GM12878 (cell line): ENCODE measurements around the gene DEFB116. TPM values are rescaled to one million over a fixed set of nuclear protein-coding genes. Genes with fewer than 3 reads are reported as not detected.

Source experiments
- ATAC-seq: fragments of 200-7000 bp; cut with Tn5 transposase; 3 replicates; pipeline ENCODE4 v1.9.1; 2020; ENCODE audit warnings: mild to moderate bottlenecking, moderate library complexity
- BruUV-seq: library from RNA; stranded (reverse); fragments of 400-500 nt; replicated peaks from 2 replicates; lab custom pipeline; 2021; lab: Mats Ljungman, UMichigan
- CTCF ChIA-PET: fragments of 300-600 bp; sonication (Branson Sonifier 250); formaldehyde crosslinking; extraction: SDS; loops from one replicate; lab custom pipeline; 2021; ENCODE audit warnings: inconsistent platforms; lab: Yijun Ruan, JAX
- POLR2A ChIA-PET: fragments of 350-600 bp; formaldehyde crosslinking; extraction: SDS; loops from one replicate; lab custom pipeline; 2021; ENCODE audit warnings: inconsistent platforms; lab: Charles Lee
- RAD21 ChIA-PET: fragments of 300-600 bp; sonication (Branson Sonifier 250); formaldehyde crosslinking; loops from one replicate; lab custom pipeline; 2023; ENCODE audit warnings: antibody characterized with exemption; ENCODE audit not compliant: unreplicated experiment; lab: Charles Lee
- SMC1A ChIA-PET: fragments of 300-600 bp; sonication (Branson Sonifier 250); formaldehyde crosslinking; loops from one replicate; lab custom pipeline; 2023; ENCODE audit not compliant: unreplicated experiment, uncharacterized antibody; lab: Charles Lee
- DNase-seq: peaks from one replicate; pipeline ENCODE4 v3.0.0-alpha.2; 2011; ENCODE audit warnings: low read depth, low spot score
- FAIRE-seq: peaks from 3 replicates; lab custom pipeline; 2011; peaks lifted over from hg19 to GRCh38; lab: Jason Lieb, UNC
- H2AFZ ChIP-seq: 2 replicates; pipeline ENCODE4 v1.6.0; 2011; ENCODE audit warnings: low read depth, low read length, control low read depth; ENCODE audit not compliant: control insufficient read depth
- H3K27ac ChIP-seq: 2 replicates; pipeline ENCODE4 v1.5.1; 2011; ENCODE audit warnings: control low read depth; ENCODE audit not compliant: control insufficient read depth, insufficient read depth
- H3K27me3 ChIP-seq, 2 experiments: replicated peaks in 1 of 2; 2 replicates each; pipeline versions ENCODE4 v1.6.0 to v1.6.1; 2011; ENCODE audit warnings: low read length in 1 of 2; ENCODE audit not compliant: control insufficient read depth in 2 of 2, insufficient read depth in 2 of 2
- H3K36me3 ChIP-seq, 2 experiments: 2 replicates each; pipeline ENCODE4 v1.5.1; 2011; ENCODE audit warnings: low read length in 1 of 2; ENCODE audit not compliant: control insufficient read depth in 2 of 2, insufficient read depth in 2 of 2
- H3K4me1 ChIP-seq: 2 replicates; pipeline ENCODE4 v1.6.1; 2011; ENCODE audit warnings: mild to moderate bottlenecking, low read length, moderate library complexity, mixed read lengths; ENCODE audit not compliant: control insufficient read depth, insufficient read depth
- H3K4me2 ChIP-seq: 2 replicates; pipeline ENCODE4 v1.6.0; 2011; ENCODE audit warnings: control low read depth; ENCODE audit not compliant: control insufficient read depth, insufficient read depth
- H3K4me3 ChIP-seq: fragments of 200-600 bp; sonication (generic); 2 replicates; pipeline ENCODE4 v1.5.1; 2016
- H3K79me2 ChIP-seq: 2 replicates; pipeline ENCODE4 v1.6.0; 2011; ENCODE audit warnings: low read length; ENCODE audit not compliant: control insufficient read depth, insufficient read depth
- H3K9ac ChIP-seq: 2 replicates; pipeline ENCODE4 v1.8.0; 2011; ENCODE audit warnings: low read length, control low read depth, mixed read lengths; ENCODE audit not compliant: control insufficient read depth, insufficient read depth
- H3K9me3 ChIP-seq: replicated peaks from 3 replicates; pipeline ENCODE4 v1.5.1; 2011; ENCODE audit warnings: mild to moderate bottlenecking, low read length; ENCODE audit not compliant: control insufficient read depth, insufficient read depth
- H4K20me1 ChIP-seq: 2 replicates; pipeline ENCODE4 v1.6.0; 2011; ENCODE audit not compliant: control insufficient read depth, insufficient read depth
- ATF7 ChIP-seq: fragments of 450-650 bp; IDR thresholded peaks from 2 replicates; pipeline ENCODE4 v1.6.1; 2016; ENCODE audit warnings: low read depth, mild to moderate bottlenecking
- BCL11A ChIP-seq: IDR thresholded peaks from 2 replicates; pipeline ENCODE4 v1.6.1; 2011; ENCODE audit warnings: low read depth, low read length
- BCLAF1 ChIP-seq: fragments of 450-650 bp; IDR thresholded peaks from 2 replicates; pipeline ENCODE4 v1.6.1; 2017; ENCODE audit warnings: antibody characterized with exemption, mild to moderate bottlenecking, moderate library complexity
- CREM ChIP-seq: IDR thresholded peaks from 2 replicates; pipeline ENCODE4 v1.6.1; 2014; ENCODE audit warnings: antibody characterized with exemption, low read depth
- E2F4 ChIP-seq: IDR thresholded peaks from 2 replicates; pipeline ENCODE4 v1.6.1; 2012; ENCODE audit warnings: low read depth, low read length, improper control_type of control experiment
- HDAC6 ChIP-seq: fragments of 200-600 bp; sonication (generic); IDR thresholded peaks from one replicate; pipeline ENCODE4 v1.8.0; 2017; ENCODE audit warnings: antibody characterized with exemption; ENCODE audit not compliant: unreplicated experiment
- MAX ChIP-seq: IDR thresholded peaks from 2 replicates; pipeline ENCODE4 v1.6.1; 2012; ENCODE audit warnings: low read depth, low read length, improper control_type of control experiment
- MTA2 ChIP-seq: fragments of 450-650 bp; IDR thresholded peaks from 2 replicates; pipeline ENCODE4 v1.6.1; 2016; ENCODE audit warnings: low read depth, mild to moderate bottlenecking, moderate library complexity
- NFYA ChIP-seq: IDR thresholded peaks from 2 replicates; pipeline ENCODE4 v1.6.1; 2011; ENCODE audit warnings: low read depth, mild to moderate bottlenecking, low read length, improper control_type of control experiment, borderline replicate concordance
- POLR2A ChIP-seq: IDR thresholded peaks from 2 replicates; pipeline ENCODE4 v1.6.1; 2011; ENCODE audit warnings: low read depth, mild to moderate bottlenecking, low read length
- SIX5 ChIP-seq: IDR thresholded peaks from 2 replicates; pipeline ENCODE4 v1.6.1; 2011; ENCODE audit warnings: mild to moderate bottlenecking, low read depth, low read length, moderate library complexity; ENCODE audit not compliant: severe bottlenecking
- SRF ChIP-seq, 2 experiments: IDR thresholded peaks; 2 replicates each; pipeline ENCODE4 v1.6.1; 2011; ENCODE audit warnings: low read depth in 2 of 2, low read length in 2 of 2, mild to moderate bottlenecking in 1 of 2, moderate library complexity in 1 of 2
- TAF1 ChIP-seq: IDR thresholded peaks from 2 replicates; pipeline ENCODE4 v1.6.1; 2011; ENCODE audit warnings: mild to moderate bottlenecking, low read depth, low read length, borderline replicate concordance
- TARDBP ChIP-seq: IDR thresholded peaks from 2 replicates; pipeline ENCODE4 v1.6.1; 2016; ENCODE audit warnings: borderline replicate concordance
- WRNIP1 ChIP-seq: IDR thresholded peaks from 2 replicates; pipeline ENCODE4 v1.6.1; 2011; ENCODE audit warnings: low read depth, low read length, improper control_type of control experiment, borderline replicate concordance
- ZNF24 ChIP-seq: fragments of 450-650 bp; IDR thresholded peaks from 2 replicates; pipeline ENCODE4 v1.6.1; 2017; ENCODE audit warnings: antibody characterized with exemption, mild to moderate bottlenecking
- WGBS: methylation state at CpG from one replicate; pipeline ENCODE4 v1.1.6; 2016; ENCODE audit warnings: low lambda C conversion rate; ENCODE audit not compliant: insufficient replicate concordance, insufficient coverage; ENCODE audit errors: missing lambda C conversion rate; 5-methylcytosine and 5-hydroxymethylcytosine counted together
- in situ Hi-C: fragments of 300-500 bp; cut with MboI; formaldehyde crosslinking; loops from 9 replicates; pipeline ENCODE4 v1.14.3; 2018; ENCODE audit warnings: mixed read lengths
- intact Hi-C: fragments of 100-400 bp; cut with micrococcal nuclease; formaldehyde crosslinking; loops from one replicate; pipeline ENCODE4 v1.14.2; 2022; ENCODE audit not compliant: unreplicated experiment
- polyA plus RNA-seq, 11 experiments: library from polyadenylated mRNA; depleted of rRNA in 4 of 11; unstranded in 6 of 11; stranded (reverse) in 5 of 11; fragments of >200 nt; fragmentation: Nextera tagmentation in 4 of 11; fragmentation: Illumina TruSeq in 1 of 11; extraction: Ambion mirVana in 4 of 11; extraction: Trizol in 1 of 11; gene quantifications; 1 replicate in 1 of 11; 2 replicates in 10 of 11; pipeline versions ENCODE4 v1.2.1 to v1.2.3, GENCODE V29; 2011 to 2016; ENCODE audit warnings: inconsistent platforms in 2 of 11, missing spikeins in 2 of 11, low read depth in 1 of 11
- total RNA-seq, 4 experiments: library from RNA; depleted of rRNA in 3 of 4; stranded (reverse); fragments of >200 nt in 3 of 4; fragmentation: Illumina TruSeq in 1 of 4; extraction: Trizol in 1 of 4; gene quantifications; 2 replicates each; pipeline versions ENCODE4 v1.2.1 to v1.2.3, GENCODE V29; 2013 to 2021

The DEFB116 gene
- total and polyA plus RNA-seq, 10 of the 15 experiments (the other 5 are each of a cell fraction or from before 2014, with no cell fraction given): not detected

- BruUV-seq: no TSS peak
- Histone ChIP-seq H3K36me3 (no peaks in the 10 kb centered on the region), H3K4me3 (no peak within 1 kb of the TSS), H3K4me2 (no peak within 1 kb of the TSS), H3K9me3 (no peaks in the 10 kb centered on the region), H3K79me2 (no peaks in the 10 kb centered on the region), H3K27ac (no peak within 1 kb of the TSS), H3K27me3 (no peaks in the 10 kb centered on the region), H3K9ac (no peak within 1 kb of the TSS), H4K20me1 (no peaks in the 10 kb centered on the region), H2AFZ (no peak within 1 kb of the TSS)
- ChIA-PET CTCF (no interaction called here), RAD21 (no interaction called here), POLR2A (no interaction called here), SMC1A (no interaction called here)
- ATAC-seq (no peak), FAIRE-seq (no peak)
- WGBS: 50% methylated on average over 2 of the region's 2 CpGs
- in situ Hi-C loops: no loop called here
- intact Hi-C loops: no loop called here
- TF ChIP-seq SRF (IDR thresholded peaks at IDR 0.05; ENCODE audit: low read depth in 2 of 2, low read length in 2 of 2) (no peak), MTA2 (no peak), MAX (no peak), BCLAF1 (no peak), WRNIP1 (no peak), TAF1 (no peak), ATF7 (no peak), CREM (no peak), TARDBP (no peak), NFYA (no peak), POLR2A (no peak), E2F4 (no peak), ZNF24 (no peak), HDAC6 (no peak), BCL11A (no peak), SIX5 (no peak)
- TF ChIP-seq, all 136 proteins: peak for 0
- DNase-seq: no peak
- H3K4me1 ChIP-seq: no peaks in the 10 kb centered on the region
Observed at GRCh38 chr20:31257364-31257763, 51.0 kb downstream of the DEFB116 start, which contains the start of gene DEFB115. Gene DEFB115, plus strand, starts transcription at chr20:31257664. Its CDS starts 0 bp downstream, at chr20:31257664.
